ENCODE measurements around the gene KRTAP19-5.

DNA sequence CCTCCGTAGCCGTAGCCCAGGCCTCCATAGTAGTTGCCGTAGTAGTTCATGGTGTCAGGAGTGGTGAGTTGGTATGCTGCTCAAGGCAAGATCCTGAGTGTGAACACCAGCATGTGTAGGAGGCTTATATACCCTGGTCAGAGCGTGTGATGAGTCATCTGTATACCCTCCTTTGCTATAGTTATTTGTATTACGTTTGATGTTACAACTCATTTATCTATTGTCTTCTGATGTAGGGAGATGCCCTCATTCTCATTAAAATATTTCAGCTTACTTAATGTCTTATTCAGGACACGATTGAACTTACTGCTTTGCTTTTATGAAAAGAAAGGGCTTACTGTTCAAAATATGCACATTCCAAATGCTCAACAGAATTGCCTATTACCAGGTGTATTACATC, at the start of gene KRTAP19-5:
- TF ChIP-seq, protein P1, sequence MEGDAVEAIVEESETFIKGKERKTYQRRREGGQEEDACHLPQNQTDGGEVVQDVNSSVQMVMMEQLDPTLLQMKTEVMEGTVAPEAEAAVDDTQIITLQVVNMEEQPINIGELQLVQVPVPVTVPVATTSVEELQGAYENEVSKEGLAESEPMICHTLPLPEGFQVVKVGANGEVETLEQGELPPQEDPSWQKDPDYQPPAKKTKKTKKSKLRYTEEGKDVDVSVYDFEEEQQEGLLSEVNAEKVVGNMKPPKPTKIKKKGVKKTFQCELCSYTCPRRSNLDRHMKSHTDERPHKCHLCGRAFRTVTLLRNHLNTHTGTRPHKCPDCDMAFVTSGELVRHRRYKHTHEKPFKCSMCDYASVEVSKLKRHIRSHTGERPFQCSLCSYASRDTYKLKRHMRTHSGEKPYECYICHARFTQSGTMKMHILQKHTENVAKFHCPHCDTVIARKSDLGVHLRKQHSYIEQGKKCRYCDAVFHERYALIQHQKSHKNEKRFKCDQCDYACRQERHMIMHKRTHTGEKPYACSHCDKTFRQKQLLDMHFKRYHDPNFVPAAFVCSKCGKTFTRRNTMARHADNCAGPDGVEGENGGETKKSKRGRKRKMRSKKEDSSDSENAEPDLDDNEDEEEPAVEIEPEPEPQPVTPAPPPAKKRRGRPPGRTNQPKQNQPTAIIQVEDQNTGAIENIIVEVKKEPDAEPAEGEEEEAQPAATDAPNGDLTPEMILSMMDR (IDR thresholded peaks at IDR 0.05): no peak
- TF ChIP-seq ZFX (IDR thresholded peaks at IDR 0.05; ENCODE audit: borderline replicate concordance): no peak
